Measurements from ENCODE around the gene GYPC. TPM values are rescaled to one million over a fixed set of nuclear protein-coding genes. Genes with fewer than 3 reads are reported as not detected.

GYPC gene
- total RNA-seq, 1 donor from 2014 or later, result 121 TPM

- ATAC-seq (no peak), DNase-seq (ENCODE audit: missing footprints) (no peak)
- intact Hi-C loops (cut with DNase I), result no loop called here
Observed at GRCh38 chr2:126662621-126663020, 6.7 kb downstream of the GYPC start.

GRCh38 chr2:126663184-126663963, 7.4 kb downstream of the GYPC start:
- no peak for ATAC-seq
- no peak for DNase-seq (ENCODE audit: missing footprints)
- intact Hi-C loops (cut with DNase I), result no loop called here

DNA sequence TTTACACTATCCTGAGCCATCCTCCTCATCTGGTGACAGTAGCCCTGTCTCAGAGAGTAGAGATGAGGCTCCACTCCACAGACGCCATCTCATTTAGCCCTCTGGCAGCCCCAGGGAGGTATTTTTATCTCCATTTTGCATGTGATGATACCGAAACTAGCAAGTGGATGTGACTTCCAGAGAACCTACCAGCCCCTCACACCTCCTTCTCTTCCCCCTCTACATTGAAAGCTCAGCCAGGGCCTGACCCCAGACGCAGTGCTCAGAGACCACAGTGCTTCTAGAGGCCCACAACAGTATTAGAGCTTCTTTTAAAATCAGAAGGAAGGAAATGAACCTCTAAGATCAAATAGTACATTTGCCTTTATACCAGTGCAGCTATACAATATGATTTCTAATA, 8.3 kb downstream of the GYPC start:
- DNase-seq (ENCODE audit: missing footprints) (no peak), ATAC-seq (no peak)
- intact Hi-C loops (cut with DNase I), result no loop called here

DNA sequence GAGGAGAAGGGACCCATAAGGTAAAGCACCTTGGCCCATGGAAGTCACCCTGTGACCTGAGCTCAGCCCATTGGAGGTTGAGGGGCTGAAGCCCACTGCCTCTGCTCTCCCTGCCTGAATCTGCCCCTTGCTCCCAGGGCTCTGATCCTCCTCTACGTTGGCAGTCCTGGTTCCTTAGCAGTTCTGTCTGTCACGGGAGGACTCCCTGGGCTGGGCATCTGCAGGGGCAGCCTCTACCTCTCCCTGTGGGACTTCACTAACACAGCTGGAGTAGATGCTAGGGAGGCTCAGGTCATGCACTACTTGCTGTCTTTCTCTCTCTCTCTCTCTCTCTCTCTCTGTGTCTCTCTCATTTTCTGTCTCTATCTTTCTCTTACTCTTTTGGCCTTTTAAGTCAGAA, 8.7 kb downstream of the GYPC start:
- ATAC-seq, result no peak
- DNase-seq (ENCODE audit: missing footprints), result no peak
- intact Hi-C loops (cut with DNase I), result no loop called here

DNA sequence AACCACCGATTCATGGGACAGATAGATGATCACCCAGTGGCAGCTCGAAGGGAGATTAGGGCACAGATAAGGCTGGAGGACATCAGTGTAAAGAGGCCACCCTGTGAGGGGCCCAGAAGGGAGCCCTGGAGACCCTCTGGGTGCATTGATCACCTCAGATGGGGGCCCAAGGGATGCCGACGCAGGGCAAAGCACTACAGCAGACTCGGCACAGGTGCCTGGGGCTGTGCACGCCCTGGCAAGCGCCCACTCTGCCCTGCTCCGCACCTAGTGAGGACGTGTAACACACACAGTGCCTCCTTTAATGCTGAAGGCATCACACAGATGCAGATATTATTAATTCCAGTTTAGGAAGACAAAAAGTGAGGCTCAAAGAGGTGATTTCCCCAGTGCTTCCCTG, 9.5 kb downstream of the GYPC start:
- ATAC-seq, result no peak
- no peak for DNase-seq (ENCODE audit: missing footprints)
- intact Hi-C loops (cut with DNase I), result no loop called here

GRCh38 chr2:126668254-126668653, 12.3 kb downstream of the GYPC start:
- ATAC-seq (no peak), DNase-seq (ENCODE audit: missing footprints) (no peak)
- intact Hi-C loops (cut with DNase I), result no loop called here

DNA sequence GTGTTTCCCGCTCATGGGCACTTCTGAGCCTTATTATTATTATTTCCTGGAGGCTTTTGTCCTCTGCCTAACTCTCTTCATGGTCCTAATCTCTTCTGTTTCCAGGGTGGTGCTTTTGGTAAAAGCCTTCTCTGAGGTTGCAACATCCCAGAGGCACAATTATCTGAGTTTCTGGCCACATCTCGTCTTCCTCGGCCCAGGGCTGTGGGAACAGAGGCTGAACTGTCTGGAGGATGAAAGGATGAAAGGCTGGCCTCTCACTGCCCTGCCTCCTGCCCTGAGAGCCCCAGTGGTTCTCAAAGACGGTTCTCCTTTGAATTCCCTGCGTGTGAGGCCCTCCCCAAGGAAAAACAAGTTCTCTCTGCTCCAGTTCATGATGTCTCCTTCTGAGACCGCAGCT, 13.8 kb downstream of the GYPC start:
- no peak for DNase-seq (ENCODE audit: missing footprints)
- ATAC-seq, result peak; percentile 66
- intact Hi-C loops (cut with DNase I), result no loop called here

GRCh38 chr2:126671488-126671887, 15.5 kb downstream of the GYPC start:
- no peak for DNase-seq (ENCODE audit: missing footprints)
- intact Hi-C loops (cut with DNase I), result no loop called here
- no peak for ATAC-seq

DNA sequence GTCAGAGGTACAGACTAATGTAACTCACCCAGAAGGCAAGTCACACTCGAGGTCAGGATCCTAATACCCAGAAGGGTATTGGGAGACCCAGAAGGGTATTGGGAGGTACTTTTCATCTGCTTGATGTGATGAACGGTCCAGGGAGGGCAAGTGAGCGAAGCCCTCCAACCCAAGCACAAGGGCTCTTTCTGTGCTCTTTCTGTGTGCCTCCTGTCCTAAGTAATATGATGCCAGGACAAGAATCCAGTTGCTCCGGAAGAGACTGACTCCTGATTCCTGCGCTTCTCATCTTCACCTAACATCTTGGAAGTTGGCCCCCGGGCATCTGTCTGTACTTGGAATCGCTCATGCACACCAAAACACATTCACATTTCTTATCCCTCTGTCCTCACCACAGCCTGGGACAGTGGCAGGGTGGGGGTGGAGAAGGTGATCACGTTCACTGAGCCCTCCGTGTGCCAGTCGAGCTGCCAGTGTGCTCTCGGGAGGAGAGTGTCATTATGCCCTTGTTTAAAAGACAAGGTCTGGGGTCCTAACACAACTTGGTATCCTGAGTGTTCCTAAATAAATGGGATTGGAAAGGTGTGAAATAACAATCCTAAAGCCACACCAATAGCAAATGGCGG, 17.1 kb downstream of the GYPC start:
- no peak for DNase-seq (ENCODE audit: missing footprints)
- intact Hi-C loops (cut with DNase I), result no loop called here
- ATAC-seq, result no peak

DNA sequence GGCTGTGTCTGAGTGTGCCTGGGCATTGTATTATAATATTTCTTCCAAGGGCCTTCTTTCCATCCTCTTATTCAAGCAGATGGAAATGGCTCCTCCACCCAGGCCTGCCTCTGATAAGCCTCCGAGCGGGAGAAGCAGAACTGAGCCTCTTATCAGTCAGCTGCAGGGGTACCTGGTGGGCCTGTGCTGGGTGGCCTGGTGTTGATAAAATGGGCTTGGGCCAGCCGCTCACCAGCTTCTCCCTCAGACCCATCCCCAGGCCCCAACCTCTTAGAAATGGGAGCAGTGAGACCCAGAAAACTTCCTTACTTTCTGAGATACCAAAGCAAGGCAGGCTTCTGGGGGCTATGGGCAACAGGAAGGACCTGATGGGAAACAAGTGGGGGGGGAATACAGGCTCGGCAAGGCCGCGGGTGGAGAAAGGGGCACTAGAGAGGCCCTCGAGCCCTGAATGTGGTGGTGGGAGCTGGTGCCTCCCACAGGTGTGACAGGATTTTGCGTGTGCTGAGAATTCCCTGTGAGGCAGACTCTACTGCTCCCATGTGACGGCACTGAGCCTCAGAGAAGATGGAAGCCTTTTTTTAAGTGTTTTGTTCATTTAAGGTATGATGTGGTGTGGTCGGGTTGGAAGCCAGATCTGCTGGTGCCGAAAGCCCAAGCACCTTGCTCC, 18.3 kb downstream of the GYPC start:
- no peak for ATAC-seq
- intact Hi-C loops (cut with DNase I), result no loop called here
- DNase-seq (ENCODE audit: missing footprints), result no peak

GRCh38 chr2:126675637-126676036, 19.7 kb downstream of the GYPC start:
- DNase-seq (ENCODE audit: missing footprints), result no peak
- no peak for ATAC-seq
- intact Hi-C loops (cut with DNase I), result no loop called here

DNA sequence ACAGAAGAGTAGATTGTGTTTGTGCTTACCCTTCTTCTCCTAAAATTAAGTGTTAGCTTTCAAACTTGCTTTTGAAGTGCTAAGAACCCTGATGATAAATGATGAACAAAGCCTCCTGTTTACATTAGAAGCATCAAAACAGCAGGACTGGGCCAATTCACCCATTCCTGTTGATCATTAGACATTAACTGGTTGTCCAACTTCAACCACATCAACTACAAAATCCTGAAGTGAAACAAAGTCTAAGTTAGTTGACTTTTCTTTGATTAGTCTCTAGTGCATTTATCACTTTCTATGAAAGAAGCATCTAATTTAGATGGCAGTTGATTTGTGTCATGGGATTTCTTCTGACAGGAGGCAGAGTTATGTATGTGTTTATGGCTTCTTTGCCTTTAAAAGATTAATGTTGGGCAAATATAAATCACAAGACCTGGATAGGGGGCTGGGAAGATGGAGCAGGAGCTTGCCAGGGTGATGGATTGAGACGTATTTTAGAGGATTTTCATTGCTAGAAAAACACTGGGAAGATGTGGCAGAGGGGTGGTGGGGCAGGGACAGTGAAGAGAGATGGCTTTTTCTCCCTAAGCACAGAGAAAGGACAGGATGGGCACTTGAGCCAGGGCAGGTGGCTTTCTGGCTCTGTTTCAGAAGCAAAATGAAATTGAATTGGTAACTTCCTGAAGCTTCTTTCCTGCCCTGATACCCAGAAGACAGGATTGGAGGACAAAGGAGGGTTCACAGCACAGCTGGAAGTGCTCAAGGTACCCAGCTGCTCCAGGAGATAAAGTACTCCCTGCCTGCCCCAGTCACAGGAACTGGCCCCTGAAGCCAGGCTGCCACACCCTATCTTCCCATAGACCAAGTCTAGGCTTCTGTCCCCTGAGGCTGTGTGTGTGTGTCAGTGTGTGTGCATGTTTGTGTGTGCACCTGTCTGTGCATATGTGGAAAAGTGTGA, 20.5 kb downstream of the GYPC start:
- intact Hi-C loops (cut with DNase I), result no loop called here
- DNase-seq (ENCODE audit: missing footprints) (no peak), ATAC-seq (no peak)

DNA sequence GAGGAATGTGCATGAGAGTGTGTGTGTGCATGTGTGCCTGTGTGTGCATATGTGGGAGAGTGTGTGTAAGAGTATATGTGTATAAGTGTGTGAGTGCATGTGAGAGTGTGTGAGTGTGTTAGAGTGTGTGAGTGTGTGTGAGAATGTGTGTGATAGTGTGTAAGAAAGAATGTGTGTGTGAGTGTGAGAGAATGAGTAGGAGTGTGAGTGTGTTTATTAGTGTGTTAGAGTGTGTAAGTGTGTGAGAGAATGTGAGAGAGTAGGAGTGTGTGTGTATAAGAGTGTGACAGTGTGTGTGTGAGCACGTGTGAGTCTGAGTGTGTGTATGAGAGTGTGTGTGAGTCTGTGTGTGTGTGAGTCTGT, 21.2 kb downstream of the GYPC start:
- intact Hi-C loops (cut with DNase I), result no loop called here
- no peak for ATAC-seq

GRCh38 chr2:126678269-126679065, 22.5 kb downstream of the GYPC start:
- ATAC-seq, result peak; percentile 79
- DNase-seq (ENCODE audit: missing footprints), result no peak
- intact Hi-C loops (cut with DNase I), result no loop called here

More for the DNA sequence above, 21.2 kb downstream of the GYPC start:
- no peak for DNase-seq (ENCODE audit: missing footprints)

GRCh38 chr2:126679094-126679713, 23.2 kb downstream of the GYPC start:
- DNase-seq (ENCODE audit: missing footprints) (no peak), ATAC-seq (no peak)
- intact Hi-C loops (cut with DNase I), result no loop called here

DNA sequence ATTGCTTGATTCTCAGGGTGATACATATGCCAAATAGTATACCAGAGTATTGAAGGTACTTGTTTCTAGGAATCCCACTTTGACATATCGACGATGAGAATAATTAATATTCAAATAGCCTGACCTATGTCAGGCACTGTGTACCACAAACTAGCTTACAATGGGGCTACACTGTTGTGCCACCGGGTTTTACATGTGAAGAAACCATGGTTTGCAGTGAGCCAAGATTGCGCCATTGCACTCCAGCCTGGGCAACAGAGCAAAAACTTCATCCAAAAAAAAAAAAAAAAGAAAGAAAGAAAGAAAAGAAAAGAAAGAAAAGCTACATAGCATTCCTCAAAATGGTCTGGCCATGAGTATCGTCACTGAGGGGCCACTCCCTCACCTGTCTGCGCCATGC, 25.5 kb downstream of the GYPC start:
- intact Hi-C loops (cut with DNase I), result no loop called here
- DNase-seq (ENCODE audit: missing footprints) (no peak), ATAC-seq (no peak)

DNA sequence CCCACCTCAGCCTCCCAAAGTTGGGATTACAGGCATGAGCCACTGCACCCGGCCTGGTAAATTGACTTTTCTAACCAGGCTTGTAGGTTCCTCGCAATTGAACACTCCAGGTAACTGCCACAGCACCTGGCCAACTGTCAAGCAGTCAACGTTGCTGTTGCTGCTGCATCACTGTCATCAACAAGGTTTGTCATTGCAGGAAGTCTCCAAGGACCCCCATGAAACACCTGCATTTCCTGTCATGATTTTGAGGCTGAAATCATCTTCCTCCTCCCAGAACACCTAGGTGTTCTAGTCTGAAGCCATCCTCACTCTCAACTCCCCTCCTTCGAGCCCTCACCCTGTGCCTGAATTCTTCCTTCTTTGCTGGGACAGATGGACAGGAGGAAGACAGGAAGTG, 29.7 kb downstream of the GYPC start:
- intact Hi-C loops (cut with DNase I), result no loop called here
- ATAC-seq (no peak), DNase-seq (ENCODE audit: missing footprints) (no peak)

DNA sequence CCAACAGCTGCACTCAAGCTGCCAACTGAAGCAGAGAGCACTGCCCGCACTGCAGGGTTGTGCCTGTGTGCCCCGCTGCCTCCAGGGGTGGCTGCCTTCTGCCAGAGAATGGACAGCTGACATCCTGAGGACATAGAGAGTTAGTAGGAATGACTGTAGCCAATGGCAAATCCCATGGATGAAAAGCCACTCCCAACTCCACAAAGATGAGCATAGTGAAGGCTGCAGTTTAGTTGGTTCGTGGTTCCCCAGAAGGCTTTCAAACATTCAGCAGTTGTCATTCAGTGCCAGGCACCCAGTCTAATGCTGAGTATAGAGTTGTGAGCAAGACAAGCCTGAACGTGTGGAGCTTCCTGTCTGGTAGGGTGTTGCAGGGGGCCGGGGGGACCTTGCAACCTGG, 30.3 kb downstream of the GYPC start:
- intact Hi-C loops (cut with DNase I), result no loop called here
- DNase-seq (ENCODE audit: missing footprints), result no peak

More for the DNA sequence above, 30.3 kb downstream of the GYPC start:
- ATAC-seq, result no peak
